Measurements from ENCODE around the gene AIP.

DNA sequence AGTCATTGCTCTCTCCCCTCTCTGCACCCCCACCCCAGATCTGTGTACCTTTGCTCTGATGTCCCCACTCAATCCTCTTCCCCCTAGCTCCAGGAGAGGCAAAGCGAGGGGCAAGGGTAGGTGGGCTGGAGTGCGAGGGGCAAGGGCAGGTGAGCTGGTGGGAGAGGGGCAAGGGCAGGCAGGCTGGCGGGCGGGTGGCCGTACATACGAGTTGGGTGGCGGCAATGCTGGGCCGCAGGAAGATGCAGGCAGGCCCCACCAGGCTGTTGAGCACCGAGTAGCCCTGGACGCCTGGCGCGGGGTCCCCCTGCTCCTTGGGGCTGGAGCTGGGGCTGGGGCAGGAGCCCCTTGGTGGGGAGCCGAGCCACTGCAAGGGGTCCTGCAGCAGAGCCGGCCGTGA, 39.5 kb downstream of the AIP start:
- no peak for TF ChIP-seq POLR2AphosphoS5 (IDR thresholded peaks at IDR 0.05)
- TF ChIP-seq, protein P1, sequence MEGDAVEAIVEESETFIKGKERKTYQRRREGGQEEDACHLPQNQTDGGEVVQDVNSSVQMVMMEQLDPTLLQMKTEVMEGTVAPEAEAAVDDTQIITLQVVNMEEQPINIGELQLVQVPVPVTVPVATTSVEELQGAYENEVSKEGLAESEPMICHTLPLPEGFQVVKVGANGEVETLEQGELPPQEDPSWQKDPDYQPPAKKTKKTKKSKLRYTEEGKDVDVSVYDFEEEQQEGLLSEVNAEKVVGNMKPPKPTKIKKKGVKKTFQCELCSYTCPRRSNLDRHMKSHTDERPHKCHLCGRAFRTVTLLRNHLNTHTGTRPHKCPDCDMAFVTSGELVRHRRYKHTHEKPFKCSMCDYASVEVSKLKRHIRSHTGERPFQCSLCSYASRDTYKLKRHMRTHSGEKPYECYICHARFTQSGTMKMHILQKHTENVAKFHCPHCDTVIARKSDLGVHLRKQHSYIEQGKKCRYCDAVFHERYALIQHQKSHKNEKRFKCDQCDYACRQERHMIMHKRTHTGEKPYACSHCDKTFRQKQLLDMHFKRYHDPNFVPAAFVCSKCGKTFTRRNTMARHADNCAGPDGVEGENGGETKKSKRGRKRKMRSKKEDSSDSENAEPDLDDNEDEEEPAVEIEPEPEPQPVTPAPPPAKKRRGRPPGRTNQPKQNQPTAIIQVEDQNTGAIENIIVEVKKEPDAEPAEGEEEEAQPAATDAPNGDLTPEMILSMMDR (IDR thresholded peaks at IDR 0.05), result no peak
- TF ChIP-seq POLR2A (IDR thresholded peaks at IDR 0.05), result no peak
- no peak for TF ChIP-seq EP300 (IDR thresholded peaks at IDR 0.05)
